ES-I3 (cell line): ENCODE results near the gene ETFA.
A peak's percentile ranks its signal among the peaks of the same experiment; 100 is the strongest.

Source experiments
- H3K36me3 ChIP-seq: 2 replicates; pipeline ENCODE4 v1.6.1; 2013; ENCODE audit warnings: mild to moderate bottlenecking, low read length, control low read depth, moderate library complexity; ENCODE audit not compliant: insufficient read depth
- H3K4me1 ChIP-seq: 2 replicates; pipeline ENCODE4 v1.6.1; 2013; ENCODE audit warnings: mild to moderate bottlenecking, control low read depth, low read length; ENCODE audit not compliant: insufficient read depth
- H3K9ac ChIP-seq: 2 replicates; pipeline ENCODE4 v1.6.1; 2013; ENCODE audit warnings: low read depth, mild to moderate bottlenecking, low read length, moderate library complexity
- H3K9me3 ChIP-seq: 2 replicates; pipeline ENCODE4 v1.6.1; 2013; ENCODE audit warnings: mild to moderate bottlenecking, low read length, moderate library complexity; ENCODE audit not compliant: control insufficient read depth, insufficient read depth

Gene ETFA

GRCh38 chr15:76311100-76311953 is at the start of gene ETFA:
ETFA (minus strand) TSS chr15:76311469; CDS start chr15:76311388, 81 bp downstream.
- Histone ChIP-seq H3K36me3 (no peaks in the 10 kb centered on the region), H3K9ac (peak within 1 kb of the TSS; percentile 85), H3K4me1 (peaks cover 11% of the 10 kb centered on the region; the same call in 1 of the 2 replicates), H3K9me3 (no peaks in the 10 kb centered on the region)

GRCh38 chr15:76360416-76360815 is 49.1 kb upstream of the ETFA start:
- Histone ChIP-seq H3K4me1 (no peaks in the 10 kb centered on the region), H3K36me3 (no peaks in the 10 kb centered on the region), H3K9me3 (no peaks in the 10 kb centered on the region), H3K9ac (no peak overlapping the region)

- Histone ChIP-seq H3K36me3 (no peaks in the 10 kb centered on the region), H3K4me1 (no peaks in the 10 kb centered on the region), H3K9me3 (no peaks in the 10 kb centered on the region), H3K9ac (no peak overlapping the region)
These were observed 47.9 kb upstream of the ETFA start for GRCh38 chr15:76359152-76359551.

- no peak overlapping the region for H3K9ac ChIP-seq
These were observed 47.2 kb upstream of the ETFA start for GRCh38 chr15:76358453-76358852.

GRCh38 chr15:76354823-76355440 is 43.7 kb upstream of the ETFA start:
- H3K9ac ChIP-seq, result no peak overlapping the region
- no peaks in the 10 kb centered on the region for H3K36me3 ChIP-seq

More at GRCh38 chr15:76358453-76358852, 47.2 kb upstream of the ETFA start:
- Histone ChIP-seq H3K9me3 (no peaks in the 10 kb centered on the region), H3K36me3 (no peaks in the 10 kb centered on the region), H3K4me1 (no peaks in the 10 kb centered on the region)

GRCh38 chr15:76353903-76354302 is 42.6 kb upstream of the ETFA start:
- Histone ChIP-seq H3K9ac (no peak overlapping the region), H3K36me3 (no peaks in the 10 kb centered on the region), H3K9me3 (no peaks in the 10 kb centered on the region), H3K4me1 (no peaks in the 10 kb centered on the region)

More at GRCh38 chr15:76354823-76355440, 43.7 kb upstream of the ETFA start:
- no peaks in the 10 kb centered on the region for H3K9me3 ChIP-seq
- no peaks in the 10 kb centered on the region for H3K4me1 ChIP-seq

GRCh38 chr15:76353023-76353577 is 41.8 kb upstream of the ETFA start:
- Histone ChIP-seq H3K4me1 (no peaks in the 10 kb centered on the region), H3K9me3 (no peaks in the 10 kb centered on the region), H3K36me3 (no peaks in the 10 kb centered on the region), H3K9ac (no peak overlapping the region)

- Histone ChIP-seq H3K9me3 (no peaks in the 10 kb centered on the region), H3K9ac (no peak overlapping the region), H3K36me3 (no peaks in the 10 kb centered on the region)
These were observed 38.2 kb upstream of the ETFA start for GRCh38 chr15:76349301-76350070.

GRCh38 chr15:76347482-76348055 is 36.3 kb upstream of the ETFA start:
- H3K9ac ChIP-seq, result peak overlapping the region; percentile 69; the same call in 1 of the 2 replicates
- no peaks in the 10 kb centered on the region for H3K36me3 ChIP-seq

More at GRCh38 chr15:76349301-76350070, 38.2 kb upstream of the ETFA start:
- peaks cover 5% of the 10 kb centered on the region; the same call in 1 of the 2 replicates for H3K4me1 ChIP-seq

GRCh38 chr15:76346669-76347481 is 35.6 kb upstream of the ETFA start:
- Histone ChIP-seq H3K36me3 (no peaks in the 10 kb centered on the region), H3K9ac (peak overlapping the region; percentile 69), H3K9me3 (no peaks in the 10 kb centered on the region), H3K4me1 (peaks cover 5% of the 10 kb centered on the region; the same call in 1 of the 2 replicates)

More at GRCh38 chr15:76347482-76348055, 36.3 kb upstream of the ETFA start:
- Histone ChIP-seq H3K4me1 (peaks cover 5% of the 10 kb centered on the region; the same call in 1 of the 2 replicates), H3K9me3 (no peaks in the 10 kb centered on the region)

GRCh38 chr15:76345880-76346668 is 34.8 kb upstream of the ETFA start:
- no peaks in the 10 kb centered on the region for H3K9me3 ChIP-seq
- peak overlapping the region; percentile 69 for H3K9ac ChIP-seq
- H3K4me1 ChIP-seq, result peaks cover 5% of the 10 kb centered on the region; the same call in 1 of the 2 replicates
- no peaks in the 10 kb centered on the region for H3K36me3 ChIP-seq

- Histone ChIP-seq H3K36me3 (no peaks in the 10 kb centered on the region), H3K4me1 (peaks cover 8% of the 10 kb centered on the region; the same call in 1 of the 2 replicates), H3K9ac (peak overlapping the region; percentile 69; the same call in 1 of the 2 replicates), H3K9me3 (no peaks in the 10 kb centered on the region)
These were observed 34.3 kb upstream of the ETFA start for GRCh38 chr15:76345583-76345879.
